ENCODE results near the gene DRC7. TPM values are rescaled to one million over a fixed set of nuclear protein-coding genes. Genes with fewer than 3 reads are reported as not detected.

DRC7 gene
- total RNA-seq, 1 experiment from 2014 or later: not detected

- in situ Hi-C loops (cut with HindIII; ENCODE audit: low pct_unique_long_range_greater_than_20kb, low sequenced_read_pairs) (no loop called here), intact Hi-C loops (cut with micrococcal nuclease; ENCODE audit: unreplicated experiment) (no loop called here)
- no TSS peak for BruUV-seq (replicated peaks)
- Histone ChIP-seq H3K27ac (ENCODE audit: low read length) (no peak overlapping the region), H3K4me3 (ENCODE audit: low read depth in 2 of 2, low read length in 2 of 2) (no peak overlapping the region), H3K36me3 (ENCODE audit: control insufficient read depth, insufficient read depth, low read length) (no peaks in the 10 kb centered on the region), H3K27me3 (ENCODE audit: control insufficient read depth, insufficient read depth, low read length) (no peaks in the 10 kb centered on the region), H3K4me1 (ENCODE audit: control insufficient read depth, insufficient read depth, low read length) (no peaks in the 10 kb centered on the region), H3K9me3 (ENCODE audit: control insufficient read depth, insufficient read depth, low read depth, low read length) (no peaks in the 10 kb centered on the region)
- no peak for ATAC-seq
- ChIA-PET POLR2A (no interaction called here), CTCF (no interaction called here)
- TF ChIP-seq SIN3A (IDR thresholded peaks at IDR 0.05; ENCODE audit: borderline replicate concordance, insufficient read depth, low read depth, low read length): no peak
- TF ChIP-seq POLR2AphosphoS5 (IDR thresholded peaks at IDR 0.05; ENCODE audit: low read depth, low read length): no peak
- no peak for TF ChIP-seq CTCF (IDR thresholded peaks at IDR 0.05)
- TF ChIP-seq TCF7L2 (IDR thresholded peaks at IDR 0.05; ENCODE audit: low read depth, low read length): no peak
- TF ChIP-seq REST (IDR thresholded peaks at IDR 0.05; ENCODE audit: insufficient read depth in 1 of 2, low read depth in 2 of 2, low read length in 1 of 2): no peak
- no peak for DNase-seq (ENCODE audit: low read depth, low spot score)
Observed at GRCh38 chr16:57667048-57667525, 27.5 kb upstream of the DRC7 start.

GRCh38 chr16:57667526-57668262, 26.9 kb upstream of the DRC7 start:
- H3K4me1 ChIP-seq (ENCODE audit: control insufficient read depth, insufficient read depth, low read length): no peaks in the 10 kb centered on the region
- ChIA-PET POLR2A (no interaction called here), CTCF (no interaction called here)
- H3K27me3 ChIP-seq (ENCODE audit: control insufficient read depth, insufficient read depth, low read length): no peaks in the 10 kb centered on the region
- no TSS peak for BruUV-seq (replicated peaks)
- no peak for ATAC-seq
- H3K9me3 ChIP-seq (ENCODE audit: control insufficient read depth, insufficient read depth, low read depth, low read length): no peaks in the 10 kb centered on the region
- in situ Hi-C loops (cut with HindIII; ENCODE audit: low pct_unique_long_range_greater_than_20kb, low sequenced_read_pairs) (no loop called here), intact Hi-C loops (cut with micrococcal nuclease; ENCODE audit: unreplicated experiment) (no loop called here)
- DNase-seq (ENCODE audit: low read depth, low spot score): no peak
- no peak overlapping the region for H3K27ac ChIP-seq (ENCODE audit: low read length)
- H3K4me3 ChIP-seq (ENCODE audit: low read depth in 2 of 2, low read length in 2 of 2): no peak overlapping the region
- TF ChIP-seq POLR2AphosphoS5 (IDR thresholded peaks at IDR 0.05; ENCODE audit: low read depth, low read length) (no peak), SIN3A (IDR thresholded peaks at IDR 0.05; ENCODE audit: borderline replicate concordance, insufficient read depth, low read depth, low read length) (no peak), CTCF (IDR thresholded peaks at IDR 0.05) (no peak; the same call in 1 of the 2 replicates), REST (IDR thresholded peaks at IDR 0.05; ENCODE audit: insufficient read depth in 1 of 2, low read depth in 2 of 2, low read length in 1 of 2) (no peak), TCF7L2 (IDR thresholded peaks at IDR 0.05; ENCODE audit: low read depth, low read length) (no peak)
- no peaks in the 10 kb centered on the region for H3K36me3 ChIP-seq (ENCODE audit: control insufficient read depth, insufficient read depth, low read length)
